ENCODE measurements around the gene MEGF6. TPM values are rescaled to one million over a fixed set of nuclear protein-coding genes. Genes with fewer than 3 reads are reported as not detected.

MEGF6 gene
- total and polyA plus RNA-seq, 2 experiments from 2014 or later = 11.6 to 21.9 TPM

DNA sequence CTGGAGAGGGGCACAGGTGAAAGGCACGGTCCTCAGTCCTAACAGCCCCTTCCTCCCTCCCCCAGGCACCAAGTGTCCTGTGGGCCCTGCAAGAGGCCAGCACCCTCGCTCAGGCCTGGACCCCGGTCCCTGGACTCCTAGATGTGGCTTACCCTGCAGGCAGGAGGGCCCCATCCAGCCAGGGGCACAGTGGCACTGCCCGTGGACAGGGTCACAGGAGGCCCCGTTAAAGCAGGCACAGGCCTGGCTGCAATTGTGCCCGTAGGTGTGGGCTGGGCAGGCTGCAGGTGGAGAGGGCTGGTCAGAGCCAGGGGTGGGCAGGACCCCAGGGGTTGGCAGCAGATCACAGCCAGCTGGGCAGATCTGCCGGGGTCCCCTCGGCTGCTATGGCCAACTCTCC is 112.3 kb downstream of the MEGF6 start:
- no peaks in the 10 kb centered on the region for H3K9me2 ChIP-seq (replicated peaks; ENCODE audit: insufficient read depth)
- H3K27ac ChIP-seq = no peak overlapping the region
- H3K27me3 ChIP-seq = no peaks in the 10 kb centered on the region
- 92% methylated on average over 7 of the region's 8 CpGs for WGBS (ENCODE audit: low lambda C conversion rate, missing lambda C conversion rate)
- no peaks in the 10 kb centered on the region for H3K4me1 ChIP-seq (ENCODE audit: insufficient read depth)
- no peak for TF ChIP-seq EZH2 (IDR thresholded peaks at IDR 0.05; ENCODE audit: borderline replicate concordance)
- TF ChIP-seq CTCF (IDR thresholded peaks at IDR 0.05; ENCODE audit: poor library complexity) = no peak
- no peak for TF ChIP-seq EZH2phosphoT487 (IDR thresholded peaks at IDR 0.05; ENCODE audit: low read depth, severe bottlenecking, unreplicated experiment)
- no peak overlapping the region for H3K4me3 ChIP-seq
- H2AFZ ChIP-seq = no peak overlapping the region
- H4K20me1 ChIP-seq (ENCODE audit: insufficient read depth, poor library complexity, severe bottlenecking) = no peaks in the 10 kb centered on the region
- no peaks in the 10 kb centered on the region for H3K36me3 ChIP-seq (replicated peaks; ENCODE audit: insufficient read depth, low read depth)
- no peaks in the 10 kb centered on the region for H3K9me3 ChIP-seq (ENCODE audit: low read depth)
- no peak for DNase-seq (ENCODE audit: low spot score)
- H3K79me2 ChIP-seq = no peaks in the 10 kb centered on the region
- H3K4me2 ChIP-seq = no peak overlapping the region

DNA sequence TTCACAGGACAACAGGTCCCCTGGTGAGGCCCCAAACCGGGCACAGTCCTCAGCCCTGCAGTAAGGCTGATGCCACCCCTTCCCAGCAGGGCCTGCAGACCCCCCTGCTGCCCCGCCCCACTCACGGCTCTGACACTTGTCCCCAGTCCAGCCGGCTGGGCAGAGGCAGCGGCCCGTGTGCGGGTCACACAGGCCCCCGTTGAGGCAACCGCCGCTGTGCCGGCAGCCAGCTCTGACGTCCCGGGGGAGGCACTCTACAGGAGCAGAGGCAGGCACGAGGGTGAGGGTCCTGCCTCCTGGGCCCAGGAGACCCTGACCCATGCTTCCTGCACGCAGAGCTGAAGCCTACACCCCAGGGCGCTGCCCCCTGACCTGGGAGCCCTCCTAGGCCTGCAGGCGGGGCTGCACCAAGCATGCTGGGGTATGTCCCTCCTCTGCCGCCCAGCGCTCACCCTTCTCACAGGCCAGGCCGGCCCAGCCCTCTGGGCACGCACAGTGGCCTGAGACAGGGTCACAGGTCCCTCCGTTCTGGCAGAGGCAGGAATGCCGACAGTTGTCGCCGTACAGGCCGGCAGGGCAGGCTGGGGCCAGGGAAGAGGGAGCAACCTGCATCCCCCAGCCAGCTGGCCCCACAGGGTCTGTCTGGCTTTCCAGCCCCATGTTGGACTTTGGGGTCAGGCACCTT is 112.9 kb downstream of the MEGF6 start:
- no peak for DNase-seq (ENCODE audit: low spot score)
- no peaks in the 10 kb centered on the region for H3K27me3 ChIP-seq
- no peak overlapping the region for H3K4me3 ChIP-seq
- no peak overlapping the region for H3K4me2 ChIP-seq
- no peak overlapping the region for H2AFZ ChIP-seq
- H3K4me1 ChIP-seq (ENCODE audit: insufficient read depth) = no peaks in the 10 kb centered on the region
- TF ChIP-seq CTCF (IDR thresholded peaks at IDR 0.05; ENCODE audit: poor library complexity) (no peak), EZH2phosphoT487 (IDR thresholded peaks at IDR 0.05; ENCODE audit: low read depth, severe bottlenecking, unreplicated experiment) (no peak), EZH2 (IDR thresholded peaks at IDR 0.05; ENCODE audit: borderline replicate concordance) (no peak)
- H3K79me2 ChIP-seq = no peaks in the 10 kb centered on the region
- no peaks in the 10 kb centered on the region for H4K20me1 ChIP-seq (ENCODE audit: insufficient read depth, poor library complexity, severe bottlenecking)
- no peak overlapping the region for H3K27ac ChIP-seq
- H3K9me3 ChIP-seq (ENCODE audit: low read depth) = no peaks in the 10 kb centered on the region
- WGBS (ENCODE audit: low lambda C conversion rate, missing lambda C conversion rate) = 92% methylated on average over 16 of the region's 26 CpGs
- no peaks in the 10 kb centered on the region for H3K9me2 ChIP-seq (replicated peaks; ENCODE audit: insufficient read depth)
- no peaks in the 10 kb centered on the region for H3K36me3 ChIP-seq (replicated peaks; ENCODE audit: insufficient read depth, low read depth)

- Histone ChIP-seq H3K27me3 (no peaks in the 10 kb centered on the region), H3K4me2 (no peak overlapping the region), H3K9me2 (replicated peaks; ENCODE audit: insufficient read depth) (no peaks in the 10 kb centered on the region), H3K36me3 (replicated peaks; ENCODE audit: insufficient read depth, low read depth) (no peaks in the 10 kb centered on the region), H4K20me1 (ENCODE audit: insufficient read depth, poor library complexity, severe bottlenecking) (no peaks in the 10 kb centered on the region), H3K4me3 (no peak overlapping the region), H3K4me1 (ENCODE audit: insufficient read depth) (no peaks in the 10 kb centered on the region), H2AFZ (no peak overlapping the region), H3K27ac (no peak overlapping the region), H3K9me3 (ENCODE audit: low read depth) (no peaks in the 10 kb centered on the region), H3K79me2 (no peaks in the 10 kb centered on the region)
- no peak for DNase-seq (ENCODE audit: low spot score)
- no peak for TF ChIP-seq EZH2 (IDR thresholded peaks at IDR 0.05; ENCODE audit: borderline replicate concordance)
- no peak for TF ChIP-seq EZH2phosphoT487 (IDR thresholded peaks at IDR 0.05; ENCODE audit: low read depth, severe bottlenecking, unreplicated experiment)
- TF ChIP-seq CTCF (IDR thresholded peaks at IDR 0.05; ENCODE audit: poor library complexity) = no peak
- 89% methylated on average over 17 of the region's 19 CpGs for WGBS (ENCODE audit: low lambda C conversion rate, missing lambda C conversion rate)
These were observed 113.8 kb downstream of the MEGF6 start for GRCh38 chr1:3497521-3497920.

Data from hepatocyte (in vitro differentiated cells).